NCI-H748 (cell line): ENCODE data around the gene SPTBN4.
A peak's percentile ranks its signal among the peaks of the same experiment; 100 is the strongest.
"Not testable (repeated sequence)": the region's sequence is repeated elsewhere in the genome, so short reads cannot be mapped to it uniquely, and the experiment has no call there.

Experiments
- DNase-seq: peaks from one replicate; lab custom pipeline; 2025; ENCODE audit not compliant: unreplicated experiment; lab: John Stamatoyannopoulos, UW

Gene SPTBN4

GRCh38 chr19:40528078-40528477, 61.3 kb downstream of the SPTBN4 start:
- no peak for DNase-seq

DNA sequence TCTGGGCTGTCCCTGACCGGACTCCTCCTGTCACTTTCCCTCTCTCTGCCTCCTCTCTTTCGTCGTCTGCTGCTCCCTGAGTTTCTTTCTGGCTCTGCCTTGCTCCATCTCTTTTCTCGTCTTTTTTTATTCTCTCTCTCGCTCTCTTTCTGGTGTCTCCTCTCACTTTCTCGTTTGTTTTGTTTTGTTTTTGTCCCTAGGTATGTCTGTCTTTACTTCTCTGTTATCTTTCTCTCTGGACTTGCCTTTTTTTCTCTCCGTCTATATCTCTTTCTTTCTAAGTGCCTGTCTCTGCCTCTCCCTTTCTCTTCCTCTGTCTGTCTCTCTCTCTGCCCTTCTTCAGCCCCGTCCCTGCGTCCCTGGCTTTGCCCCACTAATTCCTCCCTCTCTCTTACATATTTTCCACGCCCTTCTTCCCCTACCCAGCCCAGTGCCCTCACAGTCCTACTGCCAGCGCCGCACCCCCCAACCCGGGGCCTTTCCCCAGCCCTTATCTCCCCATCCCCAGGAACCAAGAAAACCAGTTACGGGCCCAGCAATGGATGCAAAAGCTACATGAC, 61.8 kb downstream of the SPTBN4 start:
- no peak for DNase-seq

DNA sequence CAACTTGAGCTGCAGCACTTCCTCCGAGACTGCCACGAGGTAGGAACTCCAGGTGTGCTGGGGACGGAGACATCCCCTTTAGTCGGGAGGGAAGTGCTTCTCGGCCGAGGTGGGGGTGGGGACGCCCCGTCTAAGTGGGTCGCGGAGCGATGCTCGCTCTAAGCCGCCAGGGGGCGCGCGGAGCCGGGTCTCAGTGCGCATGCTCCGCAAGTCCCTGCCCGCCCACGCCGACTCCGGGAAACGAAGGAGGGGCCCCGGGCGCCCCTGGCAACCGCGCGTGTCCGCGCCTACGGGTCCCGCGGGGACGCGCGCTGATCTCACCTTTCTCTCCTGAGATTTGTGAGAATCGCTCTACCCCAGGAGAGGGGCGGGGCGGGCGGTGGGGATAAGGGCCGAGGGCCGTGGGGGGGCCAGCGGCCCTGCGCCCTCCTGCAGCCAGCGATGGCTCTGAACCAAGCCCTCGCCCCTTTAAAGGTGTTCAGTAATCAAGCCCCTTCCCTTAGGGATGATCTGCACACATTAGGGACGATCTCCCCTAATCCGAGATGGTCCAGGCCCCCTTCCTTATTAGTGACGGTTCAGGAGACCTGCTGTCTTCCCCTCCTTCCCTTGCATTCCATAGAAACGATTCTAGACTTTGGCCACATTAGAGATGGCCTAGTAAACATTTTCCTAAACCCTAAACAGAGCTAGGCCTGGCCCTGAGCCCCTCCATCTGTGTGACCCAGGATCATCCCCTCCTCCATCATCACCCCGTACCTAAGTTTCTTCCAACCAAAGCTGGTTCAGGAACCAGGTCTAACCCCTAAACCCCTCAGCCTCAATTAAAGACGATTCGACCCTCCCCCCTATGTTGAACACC, 62.5 kb downstream of the SPTBN4 start:
- DNase-seq, result peak; percentile 97

GRCh38 chr19:40530091-40530901, 63.5 kb downstream of the SPTBN4 start:
- peak; percentile 85 for DNase-seq

DNA sequence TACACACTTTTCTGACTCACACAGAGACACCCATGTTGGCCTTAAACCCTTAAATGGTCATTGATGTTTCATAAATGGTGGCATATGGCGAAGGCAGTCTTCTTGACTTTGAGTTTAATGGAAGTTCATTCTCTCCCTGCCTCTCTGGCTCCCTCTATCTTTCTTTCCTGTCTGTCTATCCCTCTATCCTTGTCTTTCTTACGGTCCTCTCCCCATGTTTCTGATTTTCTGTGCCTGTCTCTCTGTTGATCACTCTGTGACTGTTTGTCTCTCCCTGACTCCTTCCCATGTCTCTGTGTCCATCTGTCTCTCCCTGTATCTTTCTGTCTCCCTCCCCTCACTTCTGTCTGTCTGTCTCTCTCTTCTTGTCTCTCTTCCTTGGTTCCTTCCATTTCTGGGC, 66.7 kb downstream of the SPTBN4 start:
- no peak for DNase-seq

DNA sequence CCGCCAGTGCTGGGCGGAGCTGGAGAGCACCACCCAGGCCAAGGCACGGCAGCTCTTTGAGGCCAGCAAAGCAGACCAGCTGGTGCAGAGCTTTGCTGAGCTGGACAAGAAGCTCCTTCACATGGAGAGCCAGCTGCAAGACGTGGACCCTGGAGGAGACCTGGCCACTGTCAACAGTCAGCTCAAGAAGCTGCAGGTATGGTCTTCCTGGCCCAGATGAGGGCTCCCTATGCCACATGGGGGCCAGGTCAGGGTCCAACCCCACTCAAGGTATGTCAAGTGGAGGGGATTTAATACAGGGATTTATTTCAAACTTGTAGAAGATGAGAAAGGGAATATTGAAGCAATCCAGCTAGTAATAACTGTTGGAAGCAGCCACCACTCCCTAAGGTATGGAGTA, 67.3 kb downstream of the SPTBN4 start:
- DNase-seq, result no peak

- no peak for DNase-seq
Measured at GRCh38 chr19:40539070-40539469, 72.3 kb downstream of the SPTBN4 start.

GRCh38 chr19:40542202-40542859, 75.5 kb downstream of the SPTBN4 start:
- no peak for DNase-seq

GRCh38 chr19:40543029-40543597, 76.3 kb downstream of the SPTBN4 start:
- DNase-seq, result no peak

DNA sequence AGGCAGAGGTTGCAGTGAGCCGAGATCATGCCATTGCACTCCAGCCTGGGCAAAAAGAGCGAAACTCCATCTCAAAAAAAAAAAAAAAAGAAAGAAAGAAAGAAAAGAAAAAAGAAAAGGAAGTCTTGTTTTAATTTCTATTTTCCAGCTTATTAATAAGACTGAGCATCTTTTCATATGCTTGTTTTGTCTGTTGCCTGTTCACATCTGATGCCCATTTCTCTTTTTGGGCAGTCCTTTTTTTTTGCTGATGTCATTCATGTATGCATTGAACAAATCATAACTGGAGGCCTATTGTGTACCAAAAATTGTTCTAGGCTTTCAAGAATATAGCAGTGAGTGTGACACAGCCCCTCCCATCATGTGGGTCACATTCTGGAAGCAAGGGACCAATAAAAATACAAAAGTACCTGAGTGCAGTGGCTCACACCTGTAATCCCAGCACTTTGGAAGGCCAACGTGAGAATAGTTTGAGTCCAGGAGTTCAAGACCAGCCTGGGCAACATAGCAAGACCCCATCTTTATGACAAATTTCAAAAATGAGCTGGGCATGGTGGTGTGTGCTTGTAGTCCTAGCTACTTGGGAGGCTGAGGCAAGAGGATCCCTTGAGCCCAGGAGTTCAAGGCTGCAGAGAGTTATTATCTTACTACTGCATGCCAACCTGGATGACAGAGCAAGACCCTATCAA, 79.5 kb downstream of the SPTBN4 start:
- DNase-seq, result not testable (repeated sequence)

- not testable (repeated sequence) for DNase-seq
Measured at GRCh38 chr19:40547190-40547589, 80.4 kb downstream of the SPTBN4 start.

- no peak for DNase-seq
Measured at GRCh38 chr19:40547836-40548235, 81.0 kb downstream of the SPTBN4 start.

- DNase-seq, result peak; percentile 94
Measured at GRCh38 chr19:40549007-40549708, 82.4 kb downstream of the SPTBN4 start.

GRCh38 chr19:40550951-40551350, 84.2 kb downstream of the SPTBN4 start:
- no peak for DNase-seq

DNA sequence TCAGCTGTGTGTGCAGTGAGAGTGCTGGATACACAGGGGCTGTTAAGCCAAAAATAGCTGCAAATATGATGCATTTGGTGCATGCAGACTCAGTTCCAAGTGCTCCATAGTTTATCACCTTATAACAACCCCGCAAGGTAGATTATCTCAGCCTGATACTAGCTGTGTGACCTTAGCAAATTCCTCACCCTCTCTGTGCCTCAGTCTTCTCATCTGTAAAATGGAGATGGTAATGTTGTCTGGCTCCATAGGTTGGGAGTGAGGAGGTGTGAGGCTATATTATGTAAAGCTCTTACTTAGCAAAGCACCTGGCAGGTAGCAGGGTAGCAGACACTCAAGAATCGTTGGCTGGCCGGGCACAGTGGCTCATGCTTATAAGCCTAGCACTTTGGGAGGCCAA, 86.0 kb downstream of the SPTBN4 start:
- no peak for DNase-seq

GRCh38 chr19:40553885-40554857, 87.4 kb downstream of the SPTBN4 start:
- no peak for DNase-seq

- DNase-seq, result no peak
Measured at GRCh38 chr19:40555978-40556689, 89.3 kb downstream of the SPTBN4 start.

DNA sequence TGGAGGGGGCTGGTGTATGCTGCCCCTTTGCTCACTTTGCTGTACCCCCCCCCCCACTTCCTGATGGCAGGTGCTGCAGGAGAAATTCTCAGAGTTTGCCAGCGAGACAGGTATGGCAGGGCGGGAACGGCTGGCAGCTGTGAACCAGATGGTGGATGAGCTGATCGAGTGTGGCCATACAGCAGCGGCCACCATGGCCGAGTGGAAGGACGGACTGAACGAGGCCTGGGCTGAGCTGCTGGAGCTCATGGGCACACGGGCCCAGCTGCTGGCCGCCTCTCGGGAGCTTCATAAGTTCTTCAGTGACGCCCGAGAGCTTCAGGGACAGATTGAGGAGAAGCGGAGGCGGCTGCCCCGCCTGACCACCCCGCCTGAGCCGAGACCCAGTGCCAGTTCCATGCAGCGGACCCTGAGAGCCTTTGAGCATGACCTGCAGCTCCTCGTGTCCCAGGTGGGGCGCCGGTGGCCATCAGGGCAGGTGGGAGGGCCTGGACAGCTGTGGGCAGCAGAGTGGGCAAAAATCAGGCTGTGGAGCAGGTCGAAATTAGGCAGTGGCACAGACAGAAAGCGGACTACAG, 90.2 kb downstream of the SPTBN4 start:
- DNase-seq, result no peak
